IMR-90 (cell line): ENCODE measurements around the gene MPI. TPM values are rescaled to one million over a fixed set of nuclear protein-coding genes. Genes with fewer than 3 reads are reported as not detected.

Source experiments
- ATAC-seq: fragments of 200-7000 bp; cut with Tn5 transposase; 2 replicates; pipeline ENCODE4 v1.9.1; 2020; ENCODE audit warnings: low read depth, mild to moderate bottlenecking, moderate library complexity
- BruUV-seq: library from RNA; stranded (reverse); fragments of 400-500 nt; replicated peaks from 2 replicates; lab custom pipeline; 2021; lab: Mats Ljungman, UMichigan
- CTCF ChIA-PET: fragments of 300-600 bp; formaldehyde crosslinking; extraction: SDS; loops from one replicate; lab custom pipeline; 2021; ENCODE audit warnings: antibody characterized with exemption; lab: Yijun Ruan, JAX
- POLR2A ChIA-PET: fragments of 300-600 bp; sonication (Branson Sonifier 250); formaldehyde crosslinking; loops from one replicate; lab custom pipeline; 2022; ENCODE audit warnings: antibody characterized with exemption; ENCODE audit not compliant: unreplicated experiment; lab: Charles Lee
- DNase-seq: peaks from one replicate; pipeline ENCODE4 v3.0.0; 2013
- H2AFZ ChIP-seq: replicated peaks from 2 replicates; pipeline ENCODE3; 2013; ENCODE audit warnings: low read length, mild to moderate bottlenecking; ENCODE audit not compliant: poor library complexity
- H2AK5ac ChIP-seq: 2 replicates; pipeline ENCODE4 v1.6.1; 2013; ENCODE audit warnings: low read depth, low read length, inconsistent platforms
- H2AK9ac ChIP-seq: replicated peaks from 2 replicates; pipeline ENCODE3; 2013; ENCODE audit warnings: mild to moderate bottlenecking, low read depth, low read length, moderate library complexity; ENCODE audit not compliant: poor library complexity
- H2BK120ac ChIP-seq: 2 replicates; pipeline ENCODE4 v1.6.1; 2013; ENCODE audit warnings: low read depth, low read length, inconsistent platforms
- H2BK15ac ChIP-seq: 3 replicates; pipeline ENCODE4 v1.6.1; 2013; ENCODE audit warnings: low read depth, low read length, inconsistent platforms
- H2BK20ac ChIP-seq: 2 replicates; pipeline ENCODE4 v1.6.1; 2013; ENCODE audit warnings: low read depth, mild to moderate bottlenecking, inconsistent platforms, low read length, moderate library complexity
- H2BK5ac ChIP-seq: 2 replicates; pipeline ENCODE4 v1.6.1; 2013; ENCODE audit warnings: mild to moderate bottlenecking, low read depth, low read length, inconsistent platforms; ENCODE audit not compliant: poor library complexity, severe bottlenecking
- H3K14ac ChIP-seq: replicated peaks from 2 replicates; pipeline ENCODE4 v1.6.1; 2013; ENCODE audit warnings: low read depth, low read length, inconsistent platforms
- H3K18ac ChIP-seq: 2 replicates; pipeline ENCODE4 v1.6.1; 2013; ENCODE audit warnings: low read depth, low read length, control low read depth
- H3K23ac ChIP-seq: 2 replicates; pipeline ENCODE4 v1.6.1; 2013; ENCODE audit warnings: low read depth, low read length, inconsistent platforms
- H3K27ac ChIP-seq: 2 replicates; pipeline ENCODE4 v1.5.1; 2013; ENCODE audit warnings: mild to moderate bottlenecking, control low read depth, low read length; ENCODE audit not compliant: insufficient read depth
- H3K27me3 ChIP-seq: 2 replicates; pipeline ENCODE4 v1.6.1; 2013; ENCODE audit warnings: low read length; ENCODE audit not compliant: control insufficient read depth, insufficient read depth
- H3K36me3 ChIP-seq: 2 replicates; pipeline ENCODE4 v1.6.1; 2013; ENCODE audit warnings: low read length, mixed read lengths; ENCODE audit not compliant: control insufficient read depth, insufficient read depth
- H3K4ac ChIP-seq: 2 replicates; pipeline ENCODE4 v1.6.1; 2013; ENCODE audit warnings: low read depth, low read length, inconsistent platforms
- H3K4me1 ChIP-seq: 2 replicates; pipeline ENCODE4 v1.6.1; 2013; ENCODE audit warnings: low read length, mixed read lengths; ENCODE audit not compliant: control insufficient read depth, insufficient read depth
- H3K4me2 ChIP-seq: 2 replicates; pipeline ENCODE4 v1.6.1; 2013; ENCODE audit warnings: low read depth, mild to moderate bottlenecking, control low read depth, low read length, moderate library complexity
- H3K4me3 ChIP-seq: 2 replicates; pipeline ENCODE4 v1.5.1; 2013; ENCODE audit warnings: low read depth, mild to moderate bottlenecking, control low read depth, low read length, moderate library complexity; ENCODE audit not compliant: insufficient read depth
- H3K56ac ChIP-seq: 2 replicates; pipeline ENCODE4 v1.6.1; 2013; ENCODE audit warnings: low read length, inconsistent platforms; ENCODE audit not compliant: insufficient read depth; ENCODE audit errors: extremely low read depth
- H3K79me1 ChIP-seq, 2 experiments: 2 replicates each; pipeline ENCODE4 v1.6.1; 2013; ENCODE audit warnings: low read length in 2 of 2, inconsistent platforms in 1 of 2, low read depth in 1 of 2
- H3K9ac ChIP-seq: 2 replicates; pipeline ENCODE4 v1.6.1; 2013; ENCODE audit warnings: low read depth, low read length, control low read depth
- H3K9me1 ChIP-seq: 2 replicates; pipeline ENCODE4 v1.6.1; 2013; ENCODE audit warnings: low read length, inconsistent platforms; ENCODE audit not compliant: insufficient read depth
- H3K9me3 ChIP-seq: 2 replicates; pipeline ENCODE4 v1.6.1; 2013; ENCODE audit warnings: low read length; ENCODE audit not compliant: control insufficient read depth, insufficient read depth
- H4K20me1 ChIP-seq: 2 replicates; pipeline ENCODE4 v1.6.1; 2013; ENCODE audit warnings: low read length, inconsistent platforms; ENCODE audit not compliant: insufficient read depth
- H4K5ac ChIP-seq: 2 replicates; pipeline ENCODE4 v1.6.1; 2013; ENCODE audit warnings: mild to moderate bottlenecking, low read depth, low read length, control low read depth
- H4K8ac ChIP-seq, 2 experiments: 2 replicates each; pipeline ENCODE4 v1.6.1; 2013; ENCODE audit warnings: low read depth in 2 of 2, low read length in 2 of 2, control low read depth in 1 of 2, inconsistent platforms in 1 of 2
- H4K91ac ChIP-seq: 2 replicates; pipeline ENCODE4 v1.6.1; 2013; ENCODE audit warnings: low read depth, low read length, inconsistent platforms; ENCODE audit not compliant: insufficient read depth
- CEBPB ChIP-seq: IDR thresholded peaks from 2 replicates; pipeline ENCODE4 v1.6.1; 2012; ENCODE audit warnings: low read depth, low read length, improper control_type of control experiment
- CTCF ChIP-seq: conservative IDR thresholded peaks from 2 replicates; pipeline ENCODE4 v1.5.1; 2012; ENCODE audit warnings: mild to moderate bottlenecking, low read depth, low read length, improper control_type of control experiment
- WGBS, 2 experiments: methylation state at CpG; one replicate each; pipeline versions ENCODE4 v1.1.5 to v1.1.7; 2013; ENCODE audit warnings: missing lambda C conversion rate in 2 of 2; ENCODE audit not compliant: insufficient read length in 1 of 2; ENCODE audit errors: extremely low coverage in 2 of 2; 5-methylcytosine and 5-hydroxymethylcytosine counted together
- dilution Hi-C: fragments of 300-500 bp; cut with HindIII; formaldehyde crosslinking; loops from one replicate; pipeline ENCODE4 v1.14.3; 2018; ENCODE audit warnings: low sequenced_read_pairs; ENCODE audit not compliant: unreplicated experiment
- in situ Hi-C: fragments of 300-500 bp; cut with MboI; formaldehyde crosslinking; loops from 3 replicates; pipeline ENCODE4 v1.14.3; 2019; ENCODE audit warnings: low sequenced_read_pairs, inconsistent platforms, mixed read lengths
- intact Hi-C: fragments of 100-400 bp; cut with micrococcal nuclease; formaldehyde crosslinking; loops from 2 replicates; pipeline ENCODE4 v1.10.0; 2022
- polyA plus RNA-seq, 3 experiments: library from polyadenylated mRNA; depleted of rRNA; stranded (reverse); fragments of >200 nt; gene quantifications; 2 replicates each; pipeline ENCODE4 v1.2.3, GENCODE V29; 2012; ENCODE audit warnings: low replicate concordance in 1 of 3
- total RNA-seq: library from RNA; depleted of rRNA; stranded (reverse); fragments of >200 nt; gene quantifications from 2 replicates; pipeline ENCODE4 v1.2.3, GENCODE V29; 2012
- TF ChIP-seq, protein P1 (sequence below): fragments of 150-350 bp; IDR thresholded peaks from 2 replicates; pipeline ENCODE4 v1.6.1; 2017; ENCODE audit warnings: mild to moderate bottlenecking, antibody characterized with exemption, low read length, low read depth

MPI gene
- total and polyA plus RNA-seq, 2 of the 4 experiments (the other 2 are of a cell fraction): 80.1 to 91.8 TPM

- no peak for DNase-seq
- Histone ChIP-seq H3K9me1 (peaks cover 21% of the 10 kb centered on the region), H3K9me3 (no peaks in the 10 kb centered on the region), H3K9ac (no peak overlapping the region), H3K56ac (no peak overlapping the region), H3K36me3 (peaks cover 55% of the 10 kb centered on the region), H2BK120ac (no peak overlapping the region), H3K27ac (no peak overlapping the region), H3K4ac (no peak overlapping the region), H3K27me3 (no peaks in the 10 kb centered on the region), H2BK15ac (no peak overlapping the region), H3K23ac (no peak overlapping the region), H4K5ac (no peak overlapping the region), H3K4me2 (no peak overlapping the region), H2AFZ (no peak overlapping the region), H2AK5ac (no peak overlapping the region), H4K20me1 (no peaks in the 10 kb centered on the region; the same call in 1 of the 2 replicates), H2AK9ac (no peak overlapping the region), H4K8ac (no peak overlapping the region), H3K4me3 (no peak overlapping the region), H2BK5ac (no peak overlapping the region), H2BK20ac (no peak overlapping the region), H4K91ac (no peak overlapping the region), H3K14ac (no peak overlapping the region), H3K18ac (no peak overlapping the region), H3K79me1 (peaks cover 19 to 38% of the 10 kb centered on the region in 2 experiments; a peak in 3 of 4 replicates), H3K4me1 (no peaks in the 10 kb centered on the region)
- POLR2A ChIA-PET: no interaction called here
- 97% methylated on average over 5 of the region's 6 CpGs; no CpG with 5 or more reads in 1 of the 2 experiments for WGBS, 2 experiments
- dilution Hi-C loops: no loop called here
- CTCF ChIA-PET: no interaction called here
- no peak for ATAC-seq
- TF ChIP-seq CTCF: no peak
- TF ChIP-seq CEBPB: no peak
- TF ChIP-seq, protein P1, sequence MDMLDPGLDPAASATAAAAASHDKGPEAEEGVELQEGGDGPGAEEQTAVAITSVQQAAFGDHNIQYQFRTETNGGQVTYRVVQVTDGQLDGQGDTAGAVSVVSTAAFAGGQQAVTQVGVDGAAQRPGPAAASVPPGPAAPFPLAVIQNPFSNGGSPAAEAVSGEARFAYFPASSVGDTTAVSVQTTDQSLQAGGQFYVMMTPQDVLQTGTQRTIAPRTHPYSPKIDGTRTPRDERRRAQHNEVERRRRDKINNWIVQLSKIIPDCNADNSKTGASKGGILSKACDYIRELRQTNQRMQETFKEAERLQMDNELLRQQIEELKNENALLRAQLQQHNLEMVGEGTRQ: no peak
- in situ Hi-C loops: no loop called here
- BruUV-seq: no TSS peak
- intact Hi-C loops: no loop called here
Measured at GRCh38 chr15:74895830-74896229, 6.0 kb downstream of the MPI start.
